Heart right ventricle (tissue), 16 donors: ENCODE measurements around the gene ANKRD16. TPM values are rescaled to one million over a fixed set of nuclear protein-coding genes. Genes with fewer than 3 reads are reported as not detected.
A peak's percentile ranks its signal among the peaks of the same experiment; 100 is the strongest.

Experiments
- ATAC-seq, 8 donors: fragments of 200-7000 bp; cut with Tn5 transposase; one replicate each; pipeline ENCODE4 v1.9.1; 2020; ENCODE audit warnings: mild to moderate bottlenecking in 8 of 8, moderate library complexity in 8 of 8, moderate number of reproducible peaks in 1 of 8
- DNase-seq, 2 donors: peaks; one replicate each; pipeline ENCODE4 v3.0.0-alpha.2; 2020
- H3K27ac ChIP-seq, 10 donors: fragments of 200-600 bp; sonication (generic) in 2 of 10; one replicate each; pipeline versions ENCODE4 v1.5.0 to v1.8.0; 2020 to 2022; ENCODE audit warnings: mild to moderate bottlenecking in 3 of 10
- H3K27me3 ChIP-seq, 7 donors: fragments of 200-600 bp; one replicate each; pipeline ENCODE4 v1.8.0; 2021 to 2022; ENCODE audit warnings: mild to moderate bottlenecking in 2 of 7
- H3K36me3 ChIP-seq, 9 donors: fragments of 200-600 bp; sonication (generic) in 1 of 9; one replicate each; pipeline versions ENCODE4 v1.5.0 to v1.8.0; 2020 to 2022; ENCODE audit warnings: mild to moderate bottlenecking in 2 of 9
- H3K4me1 ChIP-seq, 9 donors: fragments of 200-600 bp; sonication (generic) in 1 of 9; one replicate each; pipeline versions ENCODE4 v1.5.0 to v1.8.0; 2020 to 2022; ENCODE audit warnings: mild to moderate bottlenecking in 4 of 9
- H3K4me3 ChIP-seq, 10 donors: fragments of 200-600 bp; sonication (generic) in 2 of 10; one replicate each; pipeline versions ENCODE4 v1.5.0 to v1.8.0; 2020 to 2022; ENCODE audit warnings: mild to moderate bottlenecking in 7 of 10, moderate library complexity in 2 of 10
- H3K9me3 ChIP-seq, 11 donors: fragments of 200-600 bp in 10 of 11; sonication (generic) in 2 of 11; one replicate each; pipeline versions ENCODE4 v1.5.0 to v1.8.0; 2013 to 2022; ENCODE audit warnings: mild to moderate bottlenecking in 2 of 11, control low read depth in 1 of 11, moderate library complexity in 1 of 11
- CTCF ChIP-seq, 9 donors: fragments of 200-600 bp; sonication (generic) in 2 of 9; IDR thresholded peaks; one replicate each; pipeline versions ENCODE4 v1.5.0 to v1.8.0; 2021 to 2022; ENCODE audit warnings: antibody characterized with exemption in 9 of 9, mild to moderate bottlenecking in 5 of 9, moderate library complexity in 1 of 9
- WGBS, 2 donors: extraction: QIAGEN DNeasy Blood & Tissue Kit; methylation state at CpG; one replicate each; pipeline ENCODE4 v1.1.7; 2013; ENCODE audit warnings: inconsistent platforms in 1 of 2; 5-methylcytosine and 5-hydroxymethylcytosine counted together
- intact Hi-C, 10 donors: fragments of 100-400 bp; cut with DNase I; formaldehyde crosslinking; loops; one replicate each; pipeline versions ENCODE4 v1.11.1 to v1.14.2; 2022
- long read RNA-seq, 3 donors: library from polyadenylated mRNA; unstranded; transcript quantifications; one replicate each; pipeline ENCODE4 v2.0.0, GENCODE V29; 2020 to 2021
- polyA plus RNA-seq, 2 donors: library from polyadenylated mRNA; stranded (reverse); fragments of 200-250 nt; gene quantifications; one replicate each; pipeline ENCODE4 v1.2.3, GENCODE V29; 2013
- total RNA-seq, 10 donors: library from RNA; stranded (reverse); fragmentation: NEBNext Ultra II Directional in 3 of 10; extraction: Animal tissue kit (Norgen Biotek cat#: 25700) in 3 of 10; gene quantifications; one replicate each; pipeline versions ENCODE4 v1.2.1 to v1.2.4, GENCODE V29; 2021 to 2023
- donor health status: Arrhythmogenic right ventricular cardiomyopathy.
- donor health status: ischemic (EF 13 %, LVEDD 7.1; RV severe dilation, severe dysfunction).
- donor health status: healthy with polysubstance abuse.
- donor health status: DM: no; HTN: yes; CAD: no.
- donor health status: DM: no; HTN: no; CAD: no.
- donor health status: ischemic (EF 25% LVEDD 6.9; RV normal size, moderate dysfunction).
- donor health status: ischemic (EF 25% LVEDD 5.7; RV mildly dilated, moderate dysfunction).
- donor health status: healthy.
- donor health status: DM: yes; HTN: yes; CAD: no.
- donor health status: Ischemic cardiomyopathy.
- donor health status: ischemic (EF 35%, LVEDD 5.7; RV mildly dilated, moderate dysfunction).
- donor health status: nonischemic (EF 11% LVEDD 7.7; RV severe dilation, severe dysfunction).
- donor health status: DM: yes; HTN: yes; CAD: no.
- donor health status: PGD.
- donor health status: ischemic (EF 29% LVEDD 5.4; RV normal size, mild dysfunction).
- donor health status: nonischemic (EF 23%, LVEDD 6.1; RV moderate dilation, normal function).

ANKRD16 gene
- 1 to 10 TPM; 2.2 to 3.9 (median 3.4) TPM for total RNA-seq
- 1 to 10 TPM; 3.0 to 3.8 TPM for polyA plus RNA-seq
- long read RNA-seq, donor 1, partial matches to known transcripts, result 0 of 6 reads
- long read RNA-seq, donor 1, other reads (novel, unspliced or antisense), result 5 of 6 reads
- long read RNA-seq, donor 2, partial matches to known transcripts, result 1 of 4 reads
- long read RNA-seq, donor 2, other reads (novel, unspliced or antisense), result 2 of 4 reads
- long read RNA-seq, donor 3, result 0 reads

- Histone ChIP-seq H3K4me3 (peak within 1 kb of the TSS; percentile 66 to 98 (median 91)), H3K27ac (peak within 1 kb of the TSS; percentile 84 to 95 (median 90)), H3K9me3 (no peaks in the 10 kb centered on the region), H3K4me1 (peaks cover 0 to 64% (median 52%) of the 10 kb centered on the region in 9 donors), H3K36me3 (peaks cover 0 to 43% (median 3%) of the 10 kb centered on the region in 9 donors), H3K27me3 (no peaks in the 10 kb centered on the region)
- WGBS, 2 donors, result 1% methylated on average over 65 to 109 of the region's 109 CpGs
- ATAC-seq (peak; percentile 93 to 98 (median 96)), DNase-seq (peak; percentile 99)
- TF ChIP-seq CTCF (IDR thresholded peaks at IDR 0.05), result peak in 2 of 9 donors; percentile 8 to 22
- intact Hi-C loops, result loop anchor here in 3 of 10 donors (2.0 to 5.0 kb wide), 2 partner anchors 77 to 78 kb away; partner anchors contain the start of gene GDI2 (in 3 of the 3)
Measured at GRCh38 chr10:5889624-5890451, at the start of gene ANKRD16, which contains the start of gene FBH1. Gene ANKRD16 (minus strand): TSS chr10:5889893. CDS start chr10:5889354, 539 bp downstream. Gene FBH1 (plus strand): TSS chr10:5890243. CDS start chr10:5890346, 103 bp downstream.

DNA sequence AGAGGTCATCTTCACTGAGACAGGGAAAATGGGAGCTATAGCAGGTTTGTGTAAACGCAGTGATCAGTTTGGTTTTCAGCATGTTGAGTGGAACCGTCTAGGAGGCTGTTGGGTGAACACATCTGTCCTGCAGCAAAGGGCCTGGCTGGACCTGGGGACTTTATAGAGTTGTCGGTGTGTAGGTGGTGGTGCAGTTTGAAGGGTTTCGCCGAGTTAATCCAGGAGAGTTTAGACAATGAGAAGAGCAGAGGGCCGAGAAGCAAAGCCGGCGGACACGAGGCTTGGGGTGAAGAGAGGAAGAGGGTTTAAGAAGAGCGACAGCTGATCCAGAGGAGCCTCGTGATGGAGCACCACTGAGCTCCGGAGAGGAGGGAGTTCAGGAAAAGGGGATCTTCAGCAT is 48.6 kb upstream of the ANKRD16 start:
- TF ChIP-seq CTCF (IDR thresholded peaks at IDR 0.05), result no peak
- intact Hi-C loops, result no loop called here
- Histone ChIP-seq H3K4me3 (no peak overlapping the region), H3K4me1 (peaks cover under 1 to 33% (median 21%) of the 10 kb centered on the region in 9 donors), H3K36me3 (peaks cover 0 to 58% (median 35%) of the 10 kb centered on the region in 9 donors), H3K27me3 (no peaks in the 10 kb centered on the region), H3K9me3 (no peaks in the 10 kb centered on the region), H3K27ac (no peak overlapping the region)
- DNase-seq (no peak), ATAC-seq (no peak)
- WGBS, 2 donors, result 91% methylated on average over 12 of the region's 12 CpGs

DNA sequence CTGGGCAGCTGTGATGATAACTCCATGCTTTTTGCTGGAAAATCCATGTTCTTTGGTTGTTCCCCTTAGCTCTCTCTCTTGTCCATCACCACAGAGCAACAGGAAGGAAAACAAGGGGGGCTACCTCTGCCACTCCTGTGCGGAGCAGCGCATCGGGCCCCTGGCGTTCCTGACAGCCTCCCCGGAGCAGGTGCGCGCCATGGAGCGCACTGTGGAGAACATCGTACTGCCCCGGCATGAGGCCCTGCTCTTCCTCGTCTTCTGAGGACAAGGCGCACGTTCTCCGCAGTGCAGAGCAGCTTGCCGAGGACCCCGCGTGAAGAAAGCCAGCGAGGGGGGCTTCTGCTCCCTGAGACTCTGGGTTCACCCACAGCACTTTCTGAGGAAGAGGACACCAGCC is 47.3 kb upstream of the ANKRD16 start:
- WGBS, 2 donors, result 95 to 96% methylated on average over 18 of the region's 18 CpGs
- Histone ChIP-seq H3K27ac (no peak overlapping the region), H3K9me3 (no peaks in the 10 kb centered on the region), H3K27me3 (no peaks in the 10 kb centered on the region), H3K4me3 (no peak overlapping the region), H3K4me1 (peaks cover 0 to 20% (median 8%) of the 10 kb centered on the region in 9 donors), H3K36me3 (peaks cover 0 to 71% (median 39%) of the 10 kb centered on the region in 9 donors)
- DNase-seq (no peak), ATAC-seq (no peak)
- no peak for TF ChIP-seq CTCF (IDR thresholded peaks at IDR 0.05)
- intact Hi-C loops, result no loop called here

DNA sequence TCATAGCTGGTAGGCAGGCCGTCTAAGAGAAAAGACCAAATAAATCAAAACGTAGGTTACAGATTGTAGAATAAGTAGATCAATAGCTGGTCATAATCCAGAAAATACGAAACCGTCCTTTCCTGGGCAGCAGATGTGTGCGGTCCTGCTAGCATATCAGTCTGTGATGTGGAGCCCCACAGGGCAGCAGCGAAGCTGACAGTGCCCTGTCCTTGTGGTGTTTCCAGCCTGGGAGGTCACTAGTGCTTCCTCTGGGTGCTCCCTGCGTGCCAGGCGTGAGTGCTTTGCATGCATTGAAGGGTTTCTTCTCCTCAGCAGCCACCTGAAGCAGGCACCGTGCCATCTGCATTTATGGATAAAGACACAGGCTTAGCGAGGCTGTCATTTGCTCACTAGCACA is 45.9 kb upstream of the ANKRD16 start:
- no peaks in the 10 kb centered on the region for H3K27me3 ChIP-seq
- no peak for TF ChIP-seq CTCF (IDR thresholded peaks at IDR 0.05)
- H3K4me1 ChIP-seq, result peaks cover 0 to 10% (median 0%) of the 10 kb centered on the region in 9 donors
- intact Hi-C loops, result no loop called here
- H3K27ac ChIP-seq, result no peak overlapping the region
- ATAC-seq (no peak), DNase-seq (no peak)
- 84 to 90% methylated on average over 10 of the region's 10 CpGs for WGBS, 2 donors
- H3K9me3 ChIP-seq, result no peaks in the 10 kb centered on the region
- H3K36me3 ChIP-seq, result peaks cover 0 to 85% (median 51%) of the 10 kb centered on the region in 9 donors
- H3K4me3 ChIP-seq, result no peak overlapping the region
